Naive thymus-derived CD4-positive, alpha-beta T cell (primary cell): ENCODE measurements around the gene WDHD1. TPM values are rescaled to one million over a fixed set of nuclear protein-coding genes. Genes with fewer than 3 reads are reported as not detected.
"Not testable (repeated sequence)": the region's sequence is repeated elsewhere in the genome, so short reads cannot be mapped to it uniquely, and the experiment has no call there.

Experiments used
- ATAC-seq: fragments of 150-1000 bp; cut with Tn5 transposase; 2 replicates; pipeline ENCODE4 v1.10.0; 2021; ENCODE audit warnings: mild to moderate bottlenecking, moderate library complexity
- CTCF ChIA-PET: fragments of 350-600 bp; sonication (Branson Sonifier 250); formaldehyde crosslinking; loops from one replicate; lab custom pipeline; 2021; ENCODE audit warnings: antibody characterized with exemption; lab: Charles Lee
- POLR2A ChIA-PET: fragments of 350-600 bp; sonication (Branson Sonifier 250); formaldehyde crosslinking; loops from one replicate; lab custom pipeline; 2021; ENCODE audit warnings: antibody characterized with exemption, inconsistent platforms; lab: Charles Lee
- DNase-seq, 9 donors: peaks; one replicate each; pipeline versions ENCODE4 v3.0.0 to v3.0.0-alpha.2; 2020 to 2022; ENCODE audit warnings: mixed read lengths in 1 of 9
- H3K27ac ChIP-seq: one replicate; pipeline ENCODE4 v1.7.0; 2013; ENCODE audit warnings: mild to moderate bottlenecking, low read depth, low read length, moderate library complexity
- H3K27me3 ChIP-seq, 2 donors: one replicate each; pipeline ENCODE4 v1.7.0; 2013; ENCODE audit warnings: low read length in 2 of 2, mild to moderate bottlenecking in 2 of 2, moderate library complexity in 2 of 2; ENCODE audit not compliant: control insufficient read depth in 2 of 2, insufficient read depth in 2 of 2
- H3K36me3 ChIP-seq, 3 experiments: 1 replicate in 2 of 3; 2 replicates in 1 of 3; pipeline ENCODE4 v1.7.0; 2013; ENCODE audit warnings: low read length in 3 of 3, mild to moderate bottlenecking in 3 of 3, moderate library complexity in 1 of 3; ENCODE audit not compliant: insufficient read depth in 3 of 3, control insufficient read depth in 2 of 3
- H3K4me1 ChIP-seq, 2 donors: one replicate each; pipeline ENCODE4 v1.7.0; 2013; ENCODE audit warnings: low read length in 2 of 2, mild to moderate bottlenecking in 2 of 2, moderate library complexity in 1 of 2; ENCODE audit not compliant: control insufficient read depth in 2 of 2, insufficient read depth in 2 of 2
- H3K4me3 ChIP-seq: 2 replicates; pipeline ENCODE4 v1.7.0; 2013; ENCODE audit warnings: mild to moderate bottlenecking, low read length
- H3K9me3 ChIP-seq, 3 experiments: 1 replicate in 2 of 3; 2 replicates in 1 of 3; pipeline ENCODE4 v1.7.0; 2013; ENCODE audit warnings: low read length in 3 of 3; ENCODE audit not compliant: control insufficient read depth in 2 of 3
- H3K27ac Mint-ChIP-seq, 9 donors: one replicate each; pipeline ENCODE4 v1.8.0; 2020 to 2022; ENCODE audit warnings: mixed read lengths in 9 of 9, mild to moderate bottlenecking in 8 of 9, moderate library complexity in 5 of 9, inconsistent platforms in 2 of 9
- H3K27me3 Mint-ChIP-seq, 5 donors: one replicate each; pipeline ENCODE4 v1.8.0; 2021 to 2022; ENCODE audit warnings: mixed read lengths in 5 of 5, mild to moderate bottlenecking in 1 of 5
- H3K36me3 Mint-ChIP-seq, 5 donors: one replicate each; pipeline ENCODE4 v1.8.0; 2020 to 2022; ENCODE audit warnings: mixed read lengths in 5 of 5, mild to moderate bottlenecking in 3 of 5, inconsistent platforms in 1 of 5
- H3K4me1 Mint-ChIP-seq, 7 donors: one replicate each; pipeline ENCODE4 v1.8.0; 2020 to 2022; ENCODE audit warnings: mixed read lengths in 7 of 7, mild to moderate bottlenecking in 3 of 7, inconsistent platforms in 1 of 7
- H3K4me3 Mint-ChIP-seq, 10 donors: one replicate each; pipeline ENCODE4 v1.8.0; 2020 to 2022; ENCODE audit warnings: mild to moderate bottlenecking in 10 of 10, mixed read lengths in 10 of 10, moderate library complexity in 6 of 10, inconsistent platforms in 2 of 10
- H3K9me3 Mint-ChIP-seq, 11 donors: one replicate each; pipeline ENCODE4 v1.8.0; 2020 to 2022; ENCODE audit warnings: mixed read lengths in 11 of 11, mild to moderate bottlenecking in 4 of 11, inconsistent platforms in 1 of 11, moderate library complexity in 1 of 11
- intact Hi-C, 2 donors: fragments of 100-400 bp; cut with micrococcal nuclease; formaldehyde crosslinking; loops; one replicate each; pipeline ENCODE4 v1.15.1; 2023
- polyA plus RNA-seq, 2 donors: library from polyadenylated mRNA; unstranded; fragments of 300-500 nt; fragmentation: Illumina TruSeq; gene quantifications; one replicate each; pipeline ENCODE4 v1.2.3, GENCODE V29; 2021
- total RNA-seq, 6 experiments: library from RNA in 5 of 6; stranded (reverse) in 5 of 6; gene quantifications; 1 replicate in 5 of 6; 2 replicates in 1 of 6; pipeline ENCODE4 v1.2.3 and lab custom pipeline; 2021 to 2026

WDHD1 gene
- total and polyA plus RNA-seq, 7 experiments from 2014 or later, result 1.6 to 26.6 (median 3.3) TPM

- Mint-ChIP-seq H3K27ac (no peak overlapping the region), H3K27me3 (no peaks in the 10 kb centered on the region), H3K4me1 (peaks cover 3 to 12% (median 11%) of the 10 kb centered on the region in 7 donors), H3K4me3 (no peak overlapping the region), H3K36me3 (peaks cover 0 to 16% (median 12%) of the 10 kb centered on the region in 5 donors), H3K9me3 (no peaks in the 10 kb centered on the region)
- Histone ChIP-seq H3K27ac (no peak overlapping the region), H3K4me1 (peaks cover 2 to 8% of the 10 kb centered on the region in 2 donors), H3K27me3 (no peaks in the 10 kb centered on the region), H3K9me3 (no peaks in the 10 kb centered on the region), H3K36me3 (peaks cover 5 to 18% (median 8%) of the 10 kb centered on the region in 3 experiments), H3K4me3 (no peak overlapping the region)
- ChIA-PET CTCF (interaction anchor here (0.6 to 1.4 kb wide), 3 partner anchors 14 to 114 kb away, joined by 3 to 6 read pairs (median 5); no protein-coding TSS in a partner anchor), POLR2A (interaction anchor here (0.5 to 1.1 kb wide), 6 partner anchors 8 to 82 kb away, joined by 3 read pairs; partner anchors contain the start of genes LGALS3, SOCS4 and WDHD1)
- ATAC-seq (no peak), DNase-seq (no peak)
- intact Hi-C loops, result no loop called here
Measured at GRCh38 chr14:55047301-55048053, 20.6 kb upstream of the WDHD1 start.

GRCh38 chr14:55045087-55045486 lies 18.2 kb upstream of the WDHD1 start:
- H3K27ac ChIP-seq, result no peak overlapping the region
- no peaks in the 10 kb centered on the region for H3K27me3 Mint-ChIP-seq
- ChIA-PET CTCF (interaction anchor here (0.6 to 0.7 kb wide), 4 partner anchors 132 to 198 kb away, joined by 3 to 7 read pairs (median 4); no protein-coding TSS in a partner anchor), POLR2A (interaction anchor here (0.7 to 1.3 kb wide), 2 partner anchors 18 to 199 kb away, joined by 3 to 5 read pairs; partner anchors contain the start of genes SOCS4 and WDHD1)
- no peaks in the 10 kb centered on the region for H3K9me3 Mint-ChIP-seq
- H3K27me3 ChIP-seq, result no peaks in the 10 kb centered on the region
- H3K4me3 ChIP-seq, result no peak overlapping the region
- no peak for DNase-seq
- peaks cover 8 to 14% (median 8%) of the 10 kb centered on the region in 3 experiments for H3K36me3 ChIP-seq
- intact Hi-C loops, result no loop called here
- no peak overlapping the region for H3K4me3 Mint-ChIP-seq
- H3K27ac Mint-ChIP-seq, result no peak overlapping the region
- no peak for ATAC-seq
- no peaks in the 10 kb centered on the region for H3K4me1 ChIP-seq
- no peaks in the 10 kb centered on the region for H3K4me1 Mint-ChIP-seq
- H3K9me3 ChIP-seq, result no peaks in the 10 kb centered on the region
- H3K36me3 Mint-ChIP-seq, result peaks cover 0 to 16% (median 12%) of the 10 kb centered on the region in 5 donors

DNA sequence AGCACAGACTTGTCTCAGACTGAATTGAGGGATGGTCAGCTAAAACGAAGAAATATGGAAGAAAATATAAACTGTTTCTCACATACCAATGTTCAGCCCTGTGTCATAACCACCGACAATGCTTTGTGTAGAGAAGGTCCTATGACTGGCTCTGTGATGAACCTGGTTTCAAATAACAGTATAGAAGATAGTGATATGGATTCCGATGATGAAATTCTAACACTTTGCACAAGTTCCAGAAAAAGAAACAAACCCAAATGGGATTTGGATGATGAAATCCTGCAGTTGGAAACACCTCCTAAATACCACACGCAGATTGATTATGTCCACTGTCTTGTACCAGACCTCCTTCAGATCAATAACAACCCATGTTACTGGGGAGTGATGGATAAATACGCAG lies 16.6 kb upstream of the WDHD1 start:
- H3K36me3 ChIP-seq, result peaks cover 8 to 14% (median 8%) of the 10 kb centered on the region in 3 experiments

DNA sequence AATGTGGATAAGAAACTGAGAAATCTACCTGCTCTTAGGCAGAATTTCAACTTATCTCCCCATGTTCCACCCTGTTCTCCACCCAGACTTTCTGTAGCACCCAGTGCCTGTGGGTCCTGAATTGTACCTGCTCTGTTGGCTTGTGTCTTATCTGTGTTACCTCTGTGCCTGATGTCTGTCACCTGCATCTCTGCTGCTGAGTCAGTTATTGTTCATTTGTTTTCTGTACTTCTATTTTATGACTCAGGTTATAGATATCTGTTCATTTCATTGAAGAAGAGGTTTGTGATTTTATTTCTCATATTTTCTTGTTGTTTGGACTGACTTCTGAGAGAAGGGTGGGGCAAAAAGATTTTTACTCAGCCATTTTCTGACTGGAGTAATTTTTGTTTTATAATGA lies 11.8 kb upstream of the WDHD1 start:
- Mint-ChIP-seq H3K9me3 (peaks cover 0 to 4% (median 0%) of the 10 kb centered on the region in 11 donors), H3K36me3 (peaks cover 10 to 43% (median 37%) of the 10 kb centered on the region in 5 donors), H3K4me3 (no peak overlapping the region), H3K27me3 (no peaks in the 10 kb centered on the region), H3K4me1 (peaks cover 0 to 6% (median 2%) of the 10 kb centered on the region in 7 donors), H3K27ac (peak overlapping the region in 1 of 9 donors; percentile 15)
- Histone ChIP-seq H3K4me3 (no peak overlapping the region), H3K9me3 (no peaks in the 10 kb centered on the region), H3K27ac (no peak overlapping the region), H3K4me1 (no peaks in the 10 kb centered on the region), H3K36me3 (peaks cover 7 to 28% (median 8%) of the 10 kb centered on the region in 3 experiments), H3K27me3 (no peaks in the 10 kb centered on the region)
- DNase-seq (no peak), ATAC-seq (no peak)
- ChIA-PET POLR2A (no interaction called here), CTCF (interaction anchor here (0.5 kb wide), 1 partner anchor 124 kb away, joined by 3 read pairs; no protein-coding TSS in a partner anchor)
- intact Hi-C loops, result no loop called here

More for the DNA sequence above, 16.6 kb upstream of the WDHD1 start:
- ChIA-PET CTCF (no interaction called here), POLR2A (no interaction called here)
- Mint-ChIP-seq H3K4me3 (no peak overlapping the region), H3K27ac (no peak overlapping the region), H3K27me3 (no peaks in the 10 kb centered on the region), H3K36me3 (peaks cover 3 to 21% (median 17%) of the 10 kb centered on the region in 5 donors), H3K4me1 (peaks cover 0 to 4% (median 0%) of the 10 kb centered on the region in 7 donors), H3K9me3 (no peaks in the 10 kb centered on the region)
- ATAC-seq (no peak), DNase-seq (no peak)
- H3K27ac ChIP-seq, result no peak overlapping the region
- intact Hi-C loops, result no loop called here
- no peaks in the 10 kb centered on the region for H3K4me1 ChIP-seq
- H3K9me3 ChIP-seq, result no peaks in the 10 kb centered on the region
- H3K4me3 ChIP-seq, result no peak overlapping the region
- no peaks in the 10 kb centered on the region for H3K27me3 ChIP-seq

- H3K27me3 Mint-ChIP-seq, intact Hi-C loops, ATAC-seq, POLR2A ChIA-PET, H3K27me3 ChIP-seq, H3K9me3 Mint-ChIP-seq, H3K4me3 Mint-ChIP-seq, H3K27ac ChIP-seq, DNase-seq, H3K4me1 Mint-ChIP-seq, H3K4me3 ChIP-seq, H3K9me3 ChIP-seq, H3K4me1 ChIP-seq: not testable (repeated sequence)
- CTCF ChIA-PET, result interaction anchor here (0.8 kb wide), 1 partner anchor 13 kb away, joined by 3 read pairs; no protein-coding TSS in a partner anchor
- H3K27ac Mint-ChIP-seq, result peak overlapping the region in 1 of 9 donors; percentile 9
- peaks cover under 1 to 21% (median 3%) of the 10 kb centered on the region in 3 experiments for H3K36me3 ChIP-seq
- peaks cover 10 to 36% (median 33%) of the 10 kb centered on the region in 5 donors for H3K36me3 Mint-ChIP-seq
Measured at GRCh38 chr14:55037995-55038394, 11.1 kb upstream of the WDHD1 start.

GRCh38 chr14:55031190-55031589 lies 4.3 kb upstream of the WDHD1 start:
- Histone ChIP-seq H3K4me1 (peaks cover 10 to 26% of the 10 kb centered on the region in 2 donors), H3K9me3 (no peaks in the 10 kb centered on the region), H3K36me3 (peaks cover 0 to 12% (median 0%) of the 10 kb centered on the region in 3 experiments), H3K4me3 (no peak overlapping the region), H3K27me3 (no peaks in the 10 kb centered on the region), H3K27ac (no peak overlapping the region)
- peak overlapping the region in 1 of 9 donors; percentile 48 for H3K27ac Mint-ChIP-seq
- H3K4me3 Mint-ChIP-seq, result no peak overlapping the region
- DNase-seq (no peak), ATAC-seq (no peak)
- intact Hi-C loops, result no loop called here
- H3K27me3 Mint-ChIP-seq, result no peaks in the 10 kb centered on the region
- ChIA-PET POLR2A (interaction anchor here (6.2 kb wide), 1 partner anchor 20 kb away, joined by 37 read pairs; the partner anchor contains the start of gene MAPK1IP1L), CTCF (interaction anchor here (1.3 kb wide), 1 partner anchor 28 kb away, joined by 3 read pairs; no protein-coding TSS in a partner anchor)
- no peaks in the 10 kb centered on the region for H3K9me3 Mint-ChIP-seq
- peaks cover 0 to 15% (median 10%) of the 10 kb centered on the region in 5 donors for H3K36me3 Mint-ChIP-seq
- peaks cover 24 to 49% (median 45%) of the 10 kb centered on the region in 7 donors for H3K4me1 Mint-ChIP-seq
